Right atrium auricular region (tissue), 2 donors: ENCODE measurements around the gene SLC7A9. TPM values are rescaled to one million over a fixed set of nuclear protein-coding genes. Genes with fewer than 3 reads are reported as not detected.

Experiments
- DNase-seq: peaks from one replicate; pipeline ENCODE4 v3.0.0-alpha.2; 2019; ENCODE audit warnings: low spot score
- H3K27ac ChIP-seq, 2 donors: fragments of 200-600 bp; sonication (generic); 1 replicate in 1 of 2; 2 replicates in 1 of 2; pipeline ENCODE4 v1.5.1; 2016 to 2019
- H3K27me3 ChIP-seq, 2 donors: fragments of 200-600 bp; sonication (generic); one replicate each; pipeline versions ENCODE4 v1.5.1 to v1.6.0; 2017 to 2019
- H3K36me3 ChIP-seq: fragments of 200-600 bp; sonication (generic); one replicate; pipeline ENCODE4 v1.5.1; 2016
- H3K4me1 ChIP-seq, 2 donors: fragments of 200-600 bp; sonication (generic); one replicate each; pipeline versions ENCODE4 v1.5.1 to v1.6.0; 2017 to 2019
- H3K4me3 ChIP-seq, 2 donors: fragments of 200-600 bp; sonication (generic); 1 replicate in 1 of 2; 2 replicates in 1 of 2; pipeline ENCODE4 v1.5.1; 2017 to 2019; ENCODE audit warnings: mild to moderate bottlenecking in 1 of 2, moderate library complexity in 1 of 2
- H3K9me3 ChIP-seq, 2 donors: fragments of 200-600 bp; sonication (generic); one replicate each; pipeline ENCODE4 v1.5.1; 2019
- CTCF ChIP-seq, 2 donors: fragments of 200-600 bp; sonication (generic); IDR thresholded peaks; one replicate each; pipeline ENCODE4 v1.5.1; 2019; ENCODE audit warnings: antibody characterized with exemption in 2 of 2
- total RNA-seq, 2 donors: library from RNA; depleted of rRNA; stranded (reverse); fragments of >200 nt; gene quantifications; one replicate each; pipeline ENCODE4 v1.1.0, GENCODE V29; 2016

SLC7A9 gene
- total RNA-seq, 2 donors from 2014 or later = not detected

- no peaks in the 10 kb centered on the region for H3K27me3 ChIP-seq
- no peaks in the 10 kb centered on the region for H3K9me3 ChIP-seq
- no peak for TF ChIP-seq CTCF (IDR thresholded peaks at IDR 0.05)
- no peak overlapping the region for H3K4me3 ChIP-seq
- no peak overlapping the region for H3K27ac ChIP-seq
- no peak for DNase-seq
- H3K4me1 ChIP-seq = no peaks in the 10 kb centered on the region
- no peaks in the 10 kb centered on the region for H3K36me3 ChIP-seq
Observed at GRCh38 chr19:32831611-32832010, 38.0 kb downstream of the SLC7A9 start.

- Histone ChIP-seq H3K9me3 (no peaks in the 10 kb centered on the region), H3K4me3 (no peak overlapping the region), H3K36me3 (no peaks in the 10 kb centered on the region), H3K27ac (no peak overlapping the region), H3K4me1 (no peaks in the 10 kb centered on the region), H3K27me3 (no peaks in the 10 kb centered on the region)
- no peak for DNase-seq
- no peak for TF ChIP-seq CTCF (IDR thresholded peaks at IDR 0.05)
Observed at GRCh38 chr19:32830231-32831014, 39.1 kb downstream of the SLC7A9 start.

- Histone ChIP-seq H3K27ac (no peak overlapping the region), H3K36me3 (no peaks in the 10 kb centered on the region), H3K27me3 (no peaks in the 10 kb centered on the region), H3K4me3 (no peak overlapping the region), H3K9me3 (no peaks in the 10 kb centered on the region), H3K4me1 (no peaks in the 10 kb centered on the region)
- TF ChIP-seq CTCF (IDR thresholded peaks at IDR 0.05) = no peak
- no peak for DNase-seq
Observed at GRCh38 chr19:32829345-32829896, 40.1 kb downstream of the SLC7A9 start.

- H3K4me3 ChIP-seq = no peak overlapping the region
- H3K27me3 ChIP-seq = no peaks in the 10 kb centered on the region
- H3K36me3 ChIP-seq = no peaks in the 10 kb centered on the region
- H3K4me1 ChIP-seq = no peaks in the 10 kb centered on the region
- no peak overlapping the region for H3K27ac ChIP-seq
- H3K9me3 ChIP-seq = no peaks in the 10 kb centered on the region
- DNase-seq = no peak
- TF ChIP-seq CTCF (IDR thresholded peaks at IDR 0.05) = no peak
Observed at GRCh38 chr19:32828643-32829344, 40.8 kb downstream of the SLC7A9 start.

- H3K36me3 ChIP-seq = no peaks in the 10 kb centered on the region
- TF ChIP-seq CTCF (IDR thresholded peaks at IDR 0.05) = no peak
Observed at GRCh38 chr19:32828139-32828538, 41.4 kb downstream of the SLC7A9 start.

More at GRCh38 chr19:32828139-32828538, 41.4 kb downstream of the SLC7A9 start:
- no peak overlapping the region for H3K4me3 ChIP-seq
- no peaks in the 10 kb centered on the region for H3K4me1 ChIP-seq
- no peaks in the 10 kb centered on the region for H3K27me3 ChIP-seq
- no peak for DNase-seq
- no peaks in the 10 kb centered on the region for H3K9me3 ChIP-seq
- no peak overlapping the region for H3K27ac ChIP-seq
